UCSD-AML1 (cell line): Measurements from ENCODE around the gene HPS4.

Experiments
- DNase-seq: peaks from one replicate; lab custom pipeline; 2025; ENCODE audit not compliant: unreplicated experiment; lab: John Stamatoyannopoulos, UW

HPS4 gene

GRCh38 chr22:26499188-26499703 is 15.7 kb upstream of the HPS4 start:
- DNase-seq = no peak

GRCh38 chr22:26496456-26496855 is 12.9 kb upstream of the HPS4 start:
- no peak for DNase-seq

DNA sequence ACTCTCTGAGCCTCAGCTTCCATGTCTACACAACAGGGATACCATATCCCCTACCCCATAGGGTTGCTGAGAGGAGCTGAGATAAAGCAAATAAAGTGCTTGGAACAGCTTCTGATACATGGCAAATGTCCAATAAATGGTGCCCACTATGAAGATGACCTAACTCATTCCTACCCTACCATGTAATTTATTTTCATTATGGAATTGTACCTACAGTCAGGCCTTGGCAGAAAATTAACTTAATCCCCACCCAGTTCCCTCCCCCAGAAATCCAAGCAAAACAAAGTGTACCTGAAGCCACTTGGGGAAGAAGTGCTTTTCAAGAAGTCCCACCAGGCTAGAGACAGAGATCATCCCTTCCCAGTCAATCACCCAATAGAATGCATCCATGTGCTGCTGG is 10.9 kb upstream of the HPS4 start:
- no peak for DNase-seq

DNA sequence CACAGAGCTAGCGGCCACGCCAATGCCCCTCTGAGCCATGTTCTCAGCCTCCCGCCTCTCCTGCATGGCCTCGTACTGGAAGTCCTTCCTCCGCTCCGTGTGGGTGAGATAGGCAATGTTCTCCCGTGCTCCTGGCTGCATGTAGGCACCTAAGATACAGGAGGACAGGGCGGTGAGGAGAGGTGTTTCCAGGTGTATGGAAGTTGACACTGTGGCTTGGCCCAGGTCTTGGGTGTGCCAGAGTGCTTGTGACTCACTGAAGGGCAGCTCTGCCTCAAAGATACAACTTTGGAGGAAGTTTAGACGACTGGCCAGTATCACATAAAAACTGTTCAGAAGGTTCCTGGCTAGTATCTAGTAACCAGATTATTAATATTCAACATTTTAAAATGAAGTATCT is 8.6 kb upstream of the HPS4 start:
- no peak for DNase-seq

DNA sequence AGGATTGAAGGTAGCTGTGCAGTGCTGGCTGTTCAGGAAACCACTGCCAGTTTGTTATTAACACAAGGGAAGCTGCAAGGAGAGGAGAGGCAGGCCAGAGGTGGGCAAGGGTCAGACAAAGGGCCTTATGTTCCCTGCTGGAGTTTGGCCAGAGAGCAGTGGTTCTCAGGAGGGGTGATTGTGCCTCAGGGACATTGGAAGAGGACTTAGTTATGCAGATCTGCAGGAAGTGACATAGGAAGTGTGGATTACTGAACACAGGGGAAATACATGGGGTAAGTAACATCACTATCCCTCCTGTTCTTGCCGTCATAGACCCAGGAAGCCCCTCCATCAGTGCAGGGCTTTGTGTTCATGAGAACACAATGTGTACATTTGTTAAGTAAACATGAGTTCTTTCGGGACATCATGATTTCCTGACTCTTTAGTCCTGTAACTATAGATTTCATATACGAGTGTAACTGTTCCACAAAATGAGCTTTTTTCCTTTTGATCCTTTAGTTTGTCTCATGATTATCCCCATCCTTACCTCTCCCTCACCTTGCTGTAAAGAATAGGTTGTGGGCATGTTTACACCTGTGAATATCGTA is 6.0 kb upstream of the HPS4 start:
- DNase-seq = no peak

- no peak for DNase-seq
Measured at GRCh38 chr22:26487996-26488395, 4.4 kb upstream of the HPS4 start.

GRCh38 chr22:26486394-26486793 is 2.8 kb upstream of the HPS4 start:
- no peak for DNase-seq

DNA sequence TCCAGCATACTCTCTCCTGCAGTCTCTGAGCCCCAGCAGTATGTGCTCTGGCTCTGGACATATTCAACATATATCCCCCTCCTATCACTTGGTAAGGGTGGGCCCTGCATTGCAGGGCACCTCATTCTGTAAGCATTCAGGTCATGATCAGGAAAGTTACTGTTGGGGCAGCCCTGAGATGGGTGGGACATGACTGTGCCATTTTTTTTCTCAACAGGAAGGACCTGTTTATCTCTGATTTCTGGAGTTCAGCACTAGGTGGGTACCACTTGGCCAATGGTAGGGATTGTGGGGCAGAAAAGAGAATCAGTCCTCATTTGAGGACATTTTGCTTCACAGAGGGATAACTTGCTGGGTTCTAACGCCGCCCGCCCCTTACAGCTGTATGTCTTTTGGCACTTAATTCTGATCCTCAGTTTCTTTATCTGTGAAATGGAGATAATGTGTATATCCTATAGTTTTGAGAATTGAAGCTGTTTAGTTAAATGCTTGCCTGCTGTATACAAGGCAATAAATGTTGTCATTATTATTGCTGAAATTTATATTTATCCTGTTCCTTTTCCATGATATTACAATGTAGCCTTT is 2.3 kb upstream of the HPS4 start:
- no peak for DNase-seq

DNA sequence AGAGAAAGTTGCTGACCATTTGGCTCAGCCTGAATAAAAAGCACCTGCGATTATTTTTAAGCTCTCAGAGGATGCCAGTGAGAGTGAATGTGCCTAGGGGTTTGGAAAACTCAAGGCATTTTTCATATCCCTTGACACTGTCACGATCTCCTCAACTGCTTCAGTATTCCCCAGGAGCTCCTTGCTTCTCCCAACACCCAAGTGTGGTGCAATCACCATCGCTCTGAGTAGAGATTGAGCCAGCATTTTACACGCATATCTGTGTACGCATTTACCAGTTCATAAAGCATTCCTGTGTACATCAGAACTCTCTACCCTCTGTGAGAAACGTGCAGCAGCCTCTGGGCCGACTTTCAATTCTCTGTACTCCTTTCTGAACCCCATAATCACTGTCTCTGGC is 1.4 kb upstream of the HPS4 start:
- DNase-seq = no peak

DNA sequence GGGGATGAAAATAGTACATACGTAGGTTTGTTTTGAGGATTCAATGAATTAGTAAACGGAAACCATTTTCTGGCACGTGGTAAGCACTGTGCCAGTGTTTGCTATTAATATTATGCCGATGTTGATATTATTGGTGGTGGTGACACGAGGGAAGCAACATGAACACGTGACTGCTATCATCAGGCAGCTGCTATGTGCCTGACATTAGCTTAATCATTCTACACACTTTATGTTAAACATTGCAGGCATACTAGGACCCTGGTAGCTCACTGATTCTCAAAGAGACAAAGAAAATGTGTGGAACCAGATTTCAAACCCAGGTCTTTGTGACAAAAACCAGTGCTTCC is 750 bp upstream of the HPS4 start:
- DNase-seq = no peak

DNA sequence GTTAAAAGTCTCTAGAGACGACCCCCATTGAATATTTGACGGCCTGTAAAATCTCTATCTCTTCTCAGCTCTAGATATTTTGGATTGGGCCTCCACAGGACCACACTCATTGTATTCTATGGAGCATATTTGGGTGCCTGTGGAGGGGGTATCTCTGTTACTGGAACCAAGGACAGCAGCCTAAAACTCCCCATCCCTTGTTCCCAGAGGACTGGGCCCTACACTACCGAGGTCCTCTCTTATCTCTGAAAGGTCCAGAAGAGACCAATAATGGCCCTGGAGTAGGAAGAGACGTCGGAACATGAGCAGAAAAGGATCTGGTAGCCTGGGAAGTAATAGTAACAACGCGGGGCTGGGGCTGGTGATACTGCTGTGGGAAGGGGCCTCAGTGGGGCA is 542 bp downstream of the HPS4 start:
- DNase-seq = no peak

GRCh38 chr22:26482161-26482560 is 1.4 kb downstream of the HPS4 start:
- DNase-seq = no peak

DNA sequence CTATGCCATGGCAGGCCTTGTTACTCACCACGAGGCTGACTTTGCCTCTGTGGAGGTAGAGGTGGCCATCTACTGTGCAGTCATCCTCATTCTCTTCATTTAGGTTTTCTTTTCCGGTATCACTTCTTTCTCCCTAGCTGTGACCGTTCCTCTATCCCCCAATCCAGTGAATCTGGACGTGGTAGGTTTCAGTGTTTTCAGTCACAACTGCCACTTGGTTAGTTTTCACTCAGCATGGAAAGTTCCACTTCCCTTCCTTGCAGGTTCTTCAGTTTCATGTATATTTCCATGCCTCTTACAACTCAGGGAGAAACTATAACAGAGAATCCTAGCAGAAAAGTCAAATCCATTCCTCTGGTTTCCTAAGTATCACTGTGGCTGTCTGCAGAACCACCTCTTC is 1.9 kb downstream of the HPS4 start:
- DNase-seq = no peak

DNA sequence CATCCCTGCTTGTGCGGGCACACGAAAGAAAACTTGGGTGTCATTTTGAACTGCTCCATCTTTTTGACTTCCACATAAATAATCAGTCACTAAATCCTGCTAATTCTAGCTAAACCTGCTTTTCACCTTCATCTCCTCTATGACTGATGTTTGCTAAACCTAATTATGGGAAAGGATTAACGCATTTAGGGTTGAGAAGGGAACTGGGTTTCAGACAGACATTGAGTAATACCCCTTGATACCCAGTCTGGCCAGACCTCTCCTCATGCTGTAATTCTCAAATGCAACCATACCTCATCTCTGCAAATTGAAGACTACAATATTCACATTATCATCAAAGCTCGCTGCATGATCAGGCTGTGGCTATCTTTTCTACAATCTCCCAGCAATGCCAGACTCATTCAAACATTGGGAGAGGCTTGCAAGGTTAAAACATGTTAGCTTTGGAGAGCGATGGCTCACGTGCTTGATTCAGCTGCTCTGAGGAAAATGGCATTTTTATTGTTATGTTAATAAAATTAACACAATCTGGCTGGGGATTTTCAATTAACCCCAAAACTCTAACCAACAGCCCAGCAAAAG is 2.4 kb downstream of the HPS4 start:
- DNase-seq = no peak

- no peak for DNase-seq
Measured at GRCh38 chr22:26480611-26480932, 3.0 kb downstream of the HPS4 start.

DNA sequence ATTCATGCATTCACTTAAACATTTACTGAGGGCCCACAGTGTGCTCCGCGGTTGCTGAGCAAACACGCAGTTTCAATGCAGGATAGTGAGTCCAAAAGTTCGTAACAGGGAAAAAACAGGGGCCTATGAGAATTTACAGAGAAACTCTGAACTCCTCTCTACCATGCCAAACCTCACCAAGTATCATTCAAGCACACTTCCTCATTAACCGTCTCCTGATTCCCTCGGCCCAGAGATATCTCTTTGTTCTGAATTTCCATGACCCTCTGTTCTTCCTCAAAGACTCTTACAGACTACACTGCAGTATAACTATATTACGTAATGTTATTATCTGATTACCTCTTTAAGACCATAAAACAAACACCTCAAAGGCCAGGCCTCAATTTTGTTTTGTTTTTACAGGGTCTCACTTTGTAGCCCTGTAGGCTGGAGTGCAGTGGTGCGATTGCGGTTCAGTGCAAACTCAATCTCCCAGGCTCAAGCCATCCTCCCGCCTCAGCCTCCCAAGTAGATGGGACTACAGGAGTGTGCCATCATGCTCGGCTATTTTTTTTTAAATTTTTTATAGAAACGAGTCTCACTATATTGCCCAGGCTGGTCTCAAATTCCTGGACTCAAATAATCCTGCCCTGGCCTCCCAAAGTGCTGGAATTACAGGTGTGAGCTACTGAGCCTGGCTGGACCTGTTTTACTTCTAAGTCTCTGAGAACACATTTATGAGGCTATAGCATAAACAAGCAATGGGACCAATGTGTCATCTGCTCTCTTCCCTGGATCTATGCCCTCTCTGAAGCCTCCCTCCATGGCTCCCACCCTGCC is 3.6 kb downstream of the HPS4 start:
- DNase-seq = no peak

DNA sequence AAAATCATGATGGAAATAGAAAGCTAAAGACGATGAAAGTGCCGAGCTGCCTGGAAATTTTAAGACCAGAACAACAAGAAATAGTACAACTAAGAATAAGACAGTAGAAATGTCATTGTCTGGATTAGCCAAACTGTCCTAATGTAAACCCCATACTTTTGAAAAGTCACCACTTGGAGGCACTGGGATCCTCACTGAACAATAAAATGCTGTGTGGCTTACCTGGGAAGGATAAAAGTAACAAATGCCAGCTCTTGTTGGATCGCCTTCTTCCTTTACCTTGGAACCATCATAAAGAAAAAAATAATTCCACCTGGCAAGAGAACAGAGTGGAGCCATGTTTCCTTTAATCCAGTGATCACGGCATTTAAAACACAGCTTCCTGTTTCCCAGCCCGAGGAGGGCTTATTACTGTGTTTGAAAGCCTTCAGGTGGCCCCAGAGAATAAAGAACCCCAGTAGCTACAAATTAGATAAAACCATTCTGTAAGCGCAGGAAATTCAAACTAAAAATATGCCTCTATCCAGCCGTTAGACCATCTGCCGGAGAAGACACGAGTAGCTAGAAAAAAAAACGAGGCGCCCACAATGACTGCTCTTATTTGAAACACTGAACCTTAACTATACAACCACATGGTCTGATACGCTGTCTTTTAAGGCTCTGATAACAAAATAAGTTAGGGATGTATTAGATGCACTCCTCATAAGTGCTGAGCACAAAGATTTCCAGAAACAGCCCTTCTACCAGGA is 4.4 kb downstream of the HPS4 start:
- no peak for DNase-seq

DNA sequence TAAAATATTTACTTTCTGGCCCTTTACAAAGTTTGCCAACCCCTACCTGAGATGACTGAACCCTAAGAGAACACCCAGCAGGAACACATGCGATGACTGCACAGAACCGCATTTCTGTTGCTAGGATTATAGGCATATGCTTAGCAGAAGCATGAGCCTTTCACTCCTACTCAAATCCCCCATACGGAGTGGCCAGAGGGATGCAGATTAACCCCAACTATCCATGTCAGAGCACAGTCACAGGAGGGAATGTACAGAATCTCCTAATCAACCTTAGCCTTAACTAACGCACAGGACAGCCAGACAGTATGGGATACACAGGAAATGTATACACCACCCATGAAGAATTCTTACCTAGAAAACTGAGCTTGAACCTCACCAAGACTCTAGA is 6.2 kb downstream of the HPS4 start:
- DNase-seq = no peak

DNA sequence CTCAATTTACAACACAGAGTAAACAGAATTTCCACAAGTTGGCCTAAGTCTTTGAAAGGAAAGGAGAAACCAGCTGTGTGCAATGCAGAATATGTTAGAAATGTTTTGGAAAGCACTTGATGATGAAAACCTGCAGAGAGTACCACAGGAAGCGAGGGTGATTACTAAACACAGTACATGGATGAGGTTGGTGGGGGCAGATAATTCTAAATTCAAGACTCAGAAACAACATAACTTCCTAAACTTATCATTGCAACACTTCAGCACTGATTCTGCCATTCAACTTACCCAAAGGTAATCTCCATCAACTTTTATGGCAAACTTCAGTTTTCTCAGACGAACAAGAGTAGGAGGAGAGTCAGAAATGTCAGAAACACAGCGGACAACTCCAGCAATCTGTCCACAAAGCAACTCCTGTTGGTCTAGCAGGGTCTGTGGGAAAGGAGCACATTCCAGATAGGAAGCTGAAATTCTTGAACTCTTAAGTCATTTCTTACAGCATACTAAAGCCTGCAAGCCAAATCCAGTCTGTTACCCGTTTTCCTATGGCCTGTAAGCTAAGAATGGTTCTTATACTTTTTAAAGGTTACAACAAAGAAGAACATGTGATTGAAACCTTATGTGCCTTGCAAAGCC is 6.8 kb downstream of the HPS4 start:
- DNase-seq = no peak

GRCh38 chr22:26474682-26475081 is 8.9 kb downstream of the HPS4 start:
- no peak for DNase-seq

DNA sequence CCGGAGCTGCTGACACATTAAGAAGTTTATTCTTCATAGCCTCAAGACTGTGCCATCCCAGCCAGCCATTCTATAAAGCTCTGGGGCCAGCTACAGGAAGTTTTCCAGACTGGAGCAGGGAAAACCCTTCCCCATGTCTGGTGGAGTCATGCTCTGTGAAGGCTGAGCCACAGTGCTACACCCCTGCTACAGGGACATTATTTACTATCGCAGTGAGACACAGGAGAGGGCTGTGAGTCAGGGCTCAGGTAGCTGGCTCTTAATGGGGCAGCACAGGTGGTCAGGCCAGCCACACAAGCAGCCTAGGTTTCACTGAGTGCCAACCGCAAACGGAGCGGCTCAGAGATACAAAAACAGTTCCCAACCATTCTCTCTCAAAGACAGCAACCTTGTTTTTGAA is 12.1 kb downstream of the HPS4 start:
- DNase-seq = no peak
